Measurements from ENCODE around the gene SEC23A.

DNA sequence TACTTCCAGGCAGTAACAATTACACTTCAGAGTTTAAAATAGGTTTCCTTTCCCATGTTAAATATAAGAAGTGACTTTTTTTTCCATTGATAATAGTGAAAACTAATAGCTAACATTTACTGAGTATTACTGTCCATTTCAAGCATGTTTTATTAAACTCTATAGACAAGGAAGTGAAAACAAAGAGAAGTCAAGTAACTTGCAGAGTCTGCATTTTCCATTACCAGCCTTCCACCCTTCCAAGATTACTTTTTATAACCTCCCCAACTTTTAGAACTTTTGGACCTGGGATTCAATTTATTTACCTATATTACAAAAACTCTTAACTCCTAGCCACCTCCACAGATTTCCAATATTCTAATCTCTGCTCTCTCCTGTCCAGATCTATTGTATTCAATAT, 67.7 kb downstream of the SEC23A start:
- TF ChIP-seq EP300 (IDR thresholded peaks at IDR 0.05): no peak
- no peak for TF ChIP-seq CTCF (IDR thresholded peaks at IDR 0.05)
- no peak for TF ChIP-seq POLR2A (IDR thresholded peaks at IDR 0.05)

Measured in suprapubic skin (tissue), 3 donors.